H1 (cell line): ENCODE measurements around the gene POLE3. TPM values are rescaled to one million over a fixed set of nuclear protein-coding genes. Genes with fewer than 3 reads are reported as not detected.

Source experiments
- BACH1 ChIP-seq: IDR thresholded peaks from 2 replicates; pipeline ENCODE4 v1.6.1; 2012; ENCODE audit warnings: low read length, improper control_type of control experiment
- CEBPB ChIP-seq: IDR thresholded peaks from 2 replicates; pipeline ENCODE4 v1.6.1; 2012; ENCODE audit warnings: low read depth, low read length
- CHD7 ChIP-seq: fragments of 300-600 bp; sonication (generic); IDR thresholded peaks from 2 replicates; pipeline ENCODE4 v1.7.1; 2012; ENCODE audit warnings: low read length, moderate library complexity, mild to moderate bottlenecking, inconsistent platforms; ENCODE audit not compliant: insufficient replicate concordance
- TBP ChIP-seq: IDR thresholded peaks from 2 replicates; pipeline ENCODE4 v1.6.1; 2011; ENCODE audit warnings: low read depth, low read length, improper control_type of control experiment
- polyA plus RNA-seq, 7 experiments: library from polyadenylated mRNA; depleted of rRNA in 3 of 7; stranded (reverse) in 5 of 7; unstranded in 2 of 7; fragments of >200 nt in 5 of 7; fragments of 200-250 nt in 2 of 7; gene quantifications; 1 replicate in 5 of 7; 2 replicates in 1 of 7; 4 replicates in 1 of 7; pipeline versions ENCODE4 v1.2.1 to v1.2.3, GENCODE V29; 2011 to 2013; ENCODE audit warnings: missing spikeins in 2 of 7, mixed read lengths in 2 of 7
- total RNA-seq: library from RNA; stranded (reverse); fragmentation: NEBNext Ultra II Directional; extraction: Animal tissue kit (Norgen Biotek cat#: 25700); gene quantifications from 2 replicates; pipeline ENCODE4 v1.2.1, GENCODE V29; 2021

Gene POLE3
- total and polyA plus RNA-seq, 2 of the 8 experiments (the other 6 are each of a cell fraction or from before 2014, with no cell fraction given) = 52.7 to 77.3 TPM

GRCh38 chr9:113373256-113373655, 37.2 kb downstream of the POLE3 start (continued):
- no peak for TF ChIP-seq CHD7
- no peak for TF ChIP-seq BACH1
- no peak for TF ChIP-seq TBP
- no peak for TF ChIP-seq CEBPB
